Vagina (tissue), 2 donors: ENCODE data around the gene CCDC112. TPM values are rescaled to one million over a fixed set of nuclear protein-coding genes. Genes with fewer than 3 reads are reported as not detected.
A peak's percentile ranks its signal among the peaks of the same experiment; 100 is the strongest.

Experiments used
- DNase-seq, 2 donors: peaks; one replicate each; pipeline ENCODE4 v3.0.0-alpha.2; 2017; ENCODE audit errors: extremely low spot score in 2 of 2
- H3K27ac ChIP-seq: fragments of 200-600 bp; sonication (generic); one replicate; pipeline ENCODE4 v1.5.1; 2019
- H3K27me3 ChIP-seq: fragments of 200-600 bp; sonication (generic); one replicate; pipeline ENCODE4 v1.5.1; 2019
- H3K36me3 ChIP-seq, 2 donors: fragments of 200-600 bp; sonication (generic); one replicate each; pipeline ENCODE4 v1.5.1; 2017 to 2019
- H3K4me1 ChIP-seq: fragments of 200-600 bp; sonication (generic); one replicate; pipeline ENCODE4 v1.5.1; 2019
- H3K4me3 ChIP-seq, 2 donors: fragments of 200-600 bp; sonication (generic); 1 replicate in 1 of 2; 2 replicates in 1 of 2; pipeline ENCODE4 v1.5.1; 2016 to 2019
- H3K9me3 ChIP-seq: fragments of 200-600 bp; sonication (generic); one replicate; pipeline ENCODE4 v1.5.1; 2019
- CTCF ChIP-seq, 3 experiments: fragments of 450-650 bp in 2 of 3; fragments of 200-600 bp in 1 of 3; sonication (generic) in 1 of 3; IDR thresholded peaks; one replicate each; pipeline ENCODE4 v1.5.1; 2017 to 2019; ENCODE audit warnings: antibody characterized with exemption in 3 of 3, mild to moderate bottlenecking in 2 of 3, moderate library complexity in 2 of 3
- POLR2A ChIP-seq, 2 donors: fragments of 450-650 bp; IDR thresholded peaks; one replicate each; pipeline ENCODE4 v1.6.1; 2017; ENCODE audit warnings: antibody characterized with exemption in 2 of 2, mild to moderate bottlenecking in 2 of 2, moderate library complexity in 2 of 2
- POLR2AphosphoS5 ChIP-seq, 2 donors: sonication (generic); formaldehyde crosslinking; IDR thresholded peaks; one replicate each; pipeline ENCODE4 v1.9.0; 2017; ENCODE audit warnings: antibody characterized with exemption in 2 of 2, mild to moderate bottlenecking in 2 of 2, low read depth in 1 of 2; ENCODE audit not compliant: insufficient read depth in 1 of 2
- intact Hi-C: fragments of 100-400 bp; cut with DNase I; formaldehyde crosslinking; loops from one replicate; pipeline ENCODE4 v1.15.1; 2023
- total RNA-seq: library from RNA; depleted of rRNA; stranded (reverse); fragments of >200 nt; gene quantifications from one replicate; pipeline ENCODE4 v1.2.3, GENCODE V29; 2016

The CCDC112 gene
- total RNA-seq, 1 donor from 2014 or later = 7.9 TPM

GRCh38 chr5:115295777-115296123 lies 704 bp downstream of the CCDC112 start:
- no peaks in the 10 kb centered on the region for H3K36me3 ChIP-seq
- H3K9me3 ChIP-seq = no peaks in the 10 kb centered on the region
- intact Hi-C loops = no loop called here
- H3K4me1 ChIP-seq = peaks cover 12% of the 10 kb centered on the region
- H3K4me3 ChIP-seq = peak overlapping the region; percentile 88 to 96
- DNase-seq = no peak
- no peaks in the 10 kb centered on the region for H3K27me3 ChIP-seq
- TF ChIP-seq POLR2AphosphoS5 (IDR thresholded peaks at IDR 0.05; ENCODE audit: insufficient read depth in 1 of 2, low read depth in 1 of 2) = no peak
- no peak for TF ChIP-seq CTCF (IDR thresholded peaks at IDR 0.05)
- no peak for TF ChIP-seq POLR2A (IDR thresholded peaks at IDR 0.05)
- H3K27ac ChIP-seq = peak overlapping the region; percentile 60

GRCh38 chr5:115291397-115291796 lies 5.1 kb downstream of the CCDC112 start:
- DNase-seq = no peak
- no peak for TF ChIP-seq CTCF (IDR thresholded peaks at IDR 0.05)
- no peak for TF ChIP-seq POLR2AphosphoS5 (IDR thresholded peaks at IDR 0.05; ENCODE audit: insufficient read depth in 1 of 2, low read depth in 1 of 2)
- H3K27ac ChIP-seq = no peak overlapping the region
- H3K9me3 ChIP-seq = no peaks in the 10 kb centered on the region
- H3K27me3 ChIP-seq = no peaks in the 10 kb centered on the region
- no peak overlapping the region for H3K4me3 ChIP-seq
- intact Hi-C loops = no loop called here
- no peaks in the 10 kb centered on the region for H3K36me3 ChIP-seq
- peaks cover 12% of the 10 kb centered on the region for H3K4me1 ChIP-seq

GRCh38 chr5:115289104-115289503 lies 7.3 kb downstream of the CCDC112 start:
- H3K4me3 ChIP-seq = no peak overlapping the region
- TF ChIP-seq POLR2AphosphoS5 (IDR thresholded peaks at IDR 0.05; ENCODE audit: insufficient read depth in 1 of 2, low read depth in 1 of 2) = no peak
- TF ChIP-seq CTCF (IDR thresholded peaks at IDR 0.05) = no peak
- TF ChIP-seq POLR2A (IDR thresholded peaks at IDR 0.05) = no peak
- intact Hi-C loops = no loop called here
- no peaks in the 10 kb centered on the region for H3K27me3 ChIP-seq
- H3K27ac ChIP-seq = no peak overlapping the region
- no peaks in the 10 kb centered on the region for H3K36me3 ChIP-seq
- no peaks in the 10 kb centered on the region for H3K4me1 ChIP-seq
- H3K9me3 ChIP-seq = no peaks in the 10 kb centered on the region
- DNase-seq = no peak

GRCh38 chr5:115284021-115284420 lies 12.4 kb downstream of the CCDC112 start:
- DNase-seq = no peak
- Histone ChIP-seq H3K36me3 (no peaks in the 10 kb centered on the region), H3K4me1 (no peaks in the 10 kb centered on the region), H3K4me3 (no peak overlapping the region), H3K27me3 (no peaks in the 10 kb centered on the region), H3K27ac (no peak overlapping the region), H3K9me3 (no peaks in the 10 kb centered on the region)
- intact Hi-C loops = no loop called here
- TF ChIP-seq POLR2A (IDR thresholded peaks at IDR 0.05) (no peak), CTCF (IDR thresholded peaks at IDR 0.05) (no peak), POLR2AphosphoS5 (IDR thresholded peaks at IDR 0.05; ENCODE audit: insufficient read depth in 1 of 2, low read depth in 1 of 2) (no peak)

GRCh38 chr5:115282131-115282530 lies 14.3 kb downstream of the CCDC112 start:
- H3K36me3 ChIP-seq = no peaks in the 10 kb centered on the region
- TF ChIP-seq POLR2AphosphoS5 (IDR thresholded peaks at IDR 0.05; ENCODE audit: insufficient read depth in 1 of 2, low read depth in 1 of 2) (no peak), POLR2A (IDR thresholded peaks at IDR 0.05) (no peak), CTCF (IDR thresholded peaks at IDR 0.05) (no peak)
- H3K27me3 ChIP-seq = no peaks in the 10 kb centered on the region
- no peak overlapping the region for H3K4me3 ChIP-seq
- DNase-seq = no peak
- no peaks in the 10 kb centered on the region for H3K9me3 ChIP-seq
- no peaks in the 10 kb centered on the region for H3K4me1 ChIP-seq
- no peak overlapping the region for H3K27ac ChIP-seq
- intact Hi-C loops = no loop called here
